ENCODE results near the gene P2RX4.
"Not testable (repeated sequence)": the region's sequence is repeated elsewhere in the genome, so short reads cannot be mapped to it uniquely, and the experiment has no call there.

Gene P2RX4

GRCh38 chr12:121245951-121246350 lies 36.0 kb downstream of the P2RX4 start:
- no peak for FAIRE-seq

- no peak for FAIRE-seq
Measured at GRCh38 chr12:121246893-121247557, 37.1 kb downstream of the P2RX4 start.

GRCh38 chr12:121248622-121249021 lies 38.7 kb downstream of the P2RX4 start:
- FAIRE-seq: no peak

GRCh38 chr12:121250359-121250758 lies 40.4 kb downstream of the P2RX4 start:
- no peak for FAIRE-seq

- FAIRE-seq: no peak
Measured at GRCh38 chr12:121251838-121252237, 41.9 kb downstream of the P2RX4 start.

- FAIRE-seq: no peak
Measured at GRCh38 chr12:121252712-121253345, 42.9 kb downstream of the P2RX4 start.

- FAIRE-seq: no peak
Measured at GRCh38 chr12:121253638-121254335, 43.9 kb downstream of the P2RX4 start.

- no peak for FAIRE-seq
Measured at GRCh38 chr12:121255433-121255832, 45.5 kb downstream of the P2RX4 start.

GRCh38 chr12:121257704-121258449 lies 47.9 kb downstream of the P2RX4 start:
- not testable (repeated sequence) for FAIRE-seq

GRCh38 chr12:121259074-121259473 lies 49.1 kb downstream of the P2RX4 start:
- FAIRE-seq: no peak

GRCh38 chr12:121260091-121260490 lies 50.2 kb downstream of the P2RX4 start:
- no peak for FAIRE-seq

- FAIRE-seq: no peak
Measured at GRCh38 chr12:121261398-121261797, 51.5 kb downstream of the P2RX4 start.

GRCh38 chr12:121263206-121263935 lies 53.4 kb downstream of the P2RX4 start:
- no peak for FAIRE-seq

GRCh38 chr12:121264135-121264534 lies 54.2 kb downstream of the P2RX4 start:
- FAIRE-seq: no peak

- FAIRE-seq: no peak
Measured at GRCh38 chr12:121264951-121265515, 55.1 kb downstream of the P2RX4 start.

GRCh38 chr12:121267822-121268221 lies 57.9 kb downstream of the P2RX4 start:
- no peak for FAIRE-seq

- no peak for FAIRE-seq
Measured at GRCh38 chr12:121273364-121273896, 63.5 kb downstream of the P2RX4 start.

- no peak for FAIRE-seq
Measured at GRCh38 chr12:121274036-121274763, 64.3 kb downstream of the P2RX4 start.

GRCh38 chr12:121277374-121277759 lies 67.4 kb downstream of the P2RX4 start:
- no peak for FAIRE-seq

- no peak for FAIRE-seq
Measured at GRCh38 chr12:121278169-121279070, 68.5 kb downstream of the P2RX4 start.
